Ectodermal cell (in vitro differentiated cells): Measurements from ENCODE around the gene LHX2.

ENCODE experiments used
- H3K27ac ChIP-seq: 2 replicates; pipeline ENCODE4 v1.7.0; 2013; ENCODE audit warnings: mild to moderate bottlenecking, low read depth, low read length; ENCODE audit not compliant: insufficient read depth, poor library complexity, severe bottlenecking
- H3K27me3 ChIP-seq: 2 replicates; pipeline ENCODE4 v1.7.0; 2013; ENCODE audit warnings: mild to moderate bottlenecking, low read length; ENCODE audit not compliant: insufficient read depth, control insufficient read depth, poor library complexity, severe bottlenecking
- H3K36me3 ChIP-seq: one replicate; pipeline ENCODE4 v1.7.0; 2013; ENCODE audit warnings: low read length; ENCODE audit not compliant: control insufficient read depth, insufficient read depth
- H3K4me1 ChIP-seq: one replicate; pipeline ENCODE4 v1.7.0; 2013; ENCODE audit warnings: low read length; ENCODE audit not compliant: control insufficient read depth, insufficient read depth
- H3K4me3 ChIP-seq: 2 replicates; pipeline ENCODE4 v1.7.0; 2013; ENCODE audit warnings: low read depth, low read length, control low read depth; ENCODE audit not compliant: insufficient read depth
- H3K9me3 ChIP-seq: 2 replicates; pipeline ENCODE4 v1.7.0; 2013; ENCODE audit warnings: mild to moderate bottlenecking, low read length, moderate library complexity; ENCODE audit not compliant: control insufficient read depth
- WGBS, 2 experiments: methylation state at CpG; one replicate each; pipeline ENCODE4 v1.1.7; 2013; ENCODE audit warnings: missing lambda C conversion rate in 2 of 2; 5-methylcytosine and 5-hydroxymethylcytosine counted together

The LHX2 gene

DNA sequence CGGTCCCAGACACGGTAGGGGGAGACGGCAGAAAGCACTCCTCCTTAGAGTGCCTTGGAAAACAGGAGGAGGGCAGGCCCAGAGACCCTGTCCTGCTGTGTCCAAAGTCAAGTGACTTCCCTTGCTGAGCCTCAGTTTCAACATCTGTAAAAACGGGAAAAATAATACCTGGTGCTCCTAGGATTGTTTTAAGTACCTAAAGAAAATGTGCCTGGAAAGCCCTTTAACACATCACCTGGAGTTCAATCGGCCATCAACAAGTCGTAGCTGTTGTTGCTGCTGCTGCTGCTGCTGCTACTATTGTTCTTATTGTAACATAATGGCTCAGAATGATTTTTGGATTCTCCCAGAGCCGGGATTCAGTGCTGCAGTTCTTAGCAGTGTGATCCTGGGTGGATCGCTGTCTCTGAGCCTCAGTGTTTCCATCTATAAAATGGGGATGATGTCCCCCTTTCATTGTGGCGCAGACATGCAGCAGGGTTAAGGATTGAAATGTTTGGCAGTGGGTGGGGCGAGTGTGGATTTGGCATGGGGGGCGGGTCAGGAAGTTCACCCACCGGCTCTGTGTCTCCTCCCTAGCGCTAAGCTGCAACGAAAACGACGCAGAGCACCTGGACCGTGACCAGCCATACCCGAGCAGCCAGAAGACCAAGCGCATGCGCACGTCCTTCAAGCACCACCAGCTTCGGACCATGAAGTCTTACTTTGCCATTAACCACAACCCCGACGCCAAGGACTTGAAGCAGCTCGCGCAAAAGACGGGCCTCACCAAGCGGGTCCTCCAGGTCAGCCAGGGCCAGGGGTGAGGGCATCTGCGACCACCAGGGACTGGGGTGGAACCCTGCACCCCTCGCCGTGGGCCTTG lies 9.2 kb downstream of the LHX2 start:
- WGBS, 2 experiments, result 9% methylated on average over 31 of the region's 31 CpGs
- H3K27ac ChIP-seq, result no peak overlapping the region

DNA sequence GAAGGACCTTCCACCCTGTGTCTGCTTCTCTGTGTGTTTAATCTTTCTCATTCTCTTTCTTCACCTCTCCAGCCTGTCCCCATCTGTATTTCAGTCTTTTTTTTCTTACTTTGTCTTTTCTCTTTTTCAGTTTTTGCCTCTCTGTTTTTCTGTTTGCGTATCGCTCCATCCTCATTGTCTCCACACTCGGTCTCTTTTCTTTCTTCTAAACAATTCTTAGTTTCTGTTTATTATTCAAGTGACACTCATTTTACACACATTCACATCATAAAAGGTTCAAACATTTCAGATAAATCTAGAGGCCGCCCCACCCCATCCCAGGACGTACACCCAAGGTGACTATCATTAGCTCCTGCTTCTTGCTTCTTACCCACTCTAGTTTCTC lies 9.8 kb downstream of the LHX2 start:
- Histone ChIP-seq H3K4me1 (peaks cover 12% of the 10 kb centered on the region), H3K27ac (no peak overlapping the region), H3K4me3 (no peak overlapping the region), H3K27me3 (peaks cover 94% of the 10 kb centered on the region), H3K36me3 (no peaks in the 10 kb centered on the region), H3K9me3 (no peaks in the 10 kb centered on the region)
- 22 to 25% methylated on average over 5 of the region's 5 CpGs for WGBS, 2 experiments

More for the DNA sequence above, 9.2 kb downstream of the LHX2 start:
- no peak overlapping the region for H3K4me3 ChIP-seq
- H3K4me1 ChIP-seq, result peaks cover 12% of the 10 kb centered on the region
- H3K36me3 ChIP-seq, result no peaks in the 10 kb centered on the region
- H3K27me3 ChIP-seq, result peaks cover 100% of the 10 kb centered on the region
- H3K9me3 ChIP-seq, result no peaks in the 10 kb centered on the region

GRCh38 chr9:124022201-124023121 lies 10.9 kb downstream of the LHX2 start:
- Histone ChIP-seq H3K9me3 (no peaks in the 10 kb centered on the region), H3K4me3 (no peak overlapping the region), H3K27ac (no peak overlapping the region), H3K36me3 (no peaks in the 10 kb centered on the region), H3K4me1 (peaks cover 12% of the 10 kb centered on the region), H3K27me3 (peaks cover 93% of the 10 kb centered on the region)
- 6 to 7% methylated on average over 38 of the region's 38 CpGs for WGBS, 2 experiments

DNA sequence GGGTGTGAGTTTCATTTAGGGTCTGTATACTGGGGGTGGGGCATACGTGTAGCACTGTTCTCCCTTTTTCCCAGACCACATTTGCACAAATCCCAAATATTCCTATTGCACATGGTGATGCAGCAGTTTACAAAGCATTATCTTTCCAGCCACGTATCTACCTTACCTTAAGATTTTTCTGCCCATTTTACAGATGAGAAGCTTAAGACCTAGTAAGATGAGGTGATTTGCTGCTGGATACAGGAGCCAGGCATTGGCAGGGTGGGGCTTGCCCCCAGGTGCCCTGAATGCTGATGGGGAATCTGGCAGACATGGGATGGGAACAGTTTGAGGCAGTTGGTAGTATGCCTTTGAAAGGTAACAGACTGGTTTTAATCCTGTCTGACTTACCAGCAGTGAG lies 12.5 kb downstream of the LHX2 start:
- no peaks in the 10 kb centered on the region for H3K4me1 ChIP-seq
- no peaks in the 10 kb centered on the region for H3K36me3 ChIP-seq
- H3K4me3 ChIP-seq, result no peak overlapping the region
- H3K27ac ChIP-seq, result no peak overlapping the region
- WGBS, 2 experiments, result 77 to 82% methylated on average over 2 of the region's 2 CpGs
- H3K27me3 ChIP-seq, result peaks cover 84% of the 10 kb centered on the region
- no peaks in the 10 kb centered on the region for H3K9me3 ChIP-seq

DNA sequence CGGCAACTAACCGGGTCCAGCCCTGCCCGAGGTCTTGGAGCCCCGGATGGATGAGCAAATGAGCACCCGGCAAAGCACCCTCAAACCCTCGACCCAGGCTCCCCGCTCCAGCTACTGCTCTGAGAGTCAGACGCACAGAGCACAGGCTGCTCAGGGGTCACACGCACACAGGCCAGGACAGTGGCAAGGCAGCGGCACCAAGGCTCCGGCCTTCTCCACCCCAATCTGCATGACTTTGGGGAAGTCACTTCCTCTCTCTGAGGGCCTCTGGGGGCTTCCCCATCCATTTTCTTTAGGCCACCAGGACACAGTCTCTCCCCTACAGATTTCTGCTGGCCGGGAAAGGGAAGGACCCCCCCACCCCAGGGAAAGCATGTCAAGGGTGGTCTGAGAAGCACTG lies 18.0 kb downstream of the LHX2 start:
- no peaks in the 10 kb centered on the region for H3K9me3 ChIP-seq
- H3K27ac ChIP-seq, result no peak overlapping the region
- peaks cover 82% of the 10 kb centered on the region for H3K27me3 ChIP-seq
- no peaks in the 10 kb centered on the region for H3K36me3 ChIP-seq
- no peaks in the 10 kb centered on the region for H3K4me1 ChIP-seq
- WGBS, 2 experiments, result 72 to 78% methylated on average over 12 of the region's 12 CpGs
- H3K4me3 ChIP-seq, result no peak overlapping the region

- WGBS, 2 experiments, result 91 to 92% methylated on average over 16 of the region's 16 CpGs
- no peaks in the 10 kb centered on the region for H3K4me1 ChIP-seq
- H3K4me3 ChIP-seq, result no peak overlapping the region
- no peak overlapping the region for H3K27ac ChIP-seq
- H3K36me3 ChIP-seq, result no peaks in the 10 kb centered on the region
- H3K9me3 ChIP-seq, result no peaks in the 10 kb centered on the region
- H3K27me3 ChIP-seq, result peaks cover 80% of the 10 kb centered on the region
Measured at GRCh38 chr9:124030969-124031451, 19.4 kb downstream of the LHX2 start.

GRCh38 chr9:124032247-124032646 lies 20.7 kb downstream of the LHX2 start:
- no peaks in the 10 kb centered on the region for H3K9me3 ChIP-seq
- WGBS, 2 experiments, result 21 to 22% methylated on average over 24 of the region's 24 CpGs
- H3K27ac ChIP-seq, result no peak overlapping the region
- no peak overlapping the region for H3K4me3 ChIP-seq
- H3K36me3 ChIP-seq, result no peaks in the 10 kb centered on the region
- peaks cover 74% of the 10 kb centered on the region for H3K27me3 ChIP-seq
- H3K4me1 ChIP-seq, result no peaks in the 10 kb centered on the region

GRCh38 chr9:124033348-124033747 lies 21.8 kb downstream of the LHX2 start:
- Histone ChIP-seq H3K4me3 (no peak overlapping the region), H3K4me1 (no peaks in the 10 kb centered on the region), H3K9me3 (no peaks in the 10 kb centered on the region), H3K27me3 (peaks cover 77% of the 10 kb centered on the region), H3K27ac (no peak overlapping the region), H3K36me3 (no peaks in the 10 kb centered on the region)
- 77 to 83% methylated on average over 5 of the region's 5 CpGs for WGBS, 2 experiments

- H3K36me3 ChIP-seq, result no peaks in the 10 kb centered on the region
- WGBS, 2 experiments, result 92 to 93% methylated on average over 3 of the region's 3 CpGs
- H3K27me3 ChIP-seq, result peaks cover 75% of the 10 kb centered on the region
- H3K27ac ChIP-seq, result no peak overlapping the region
- no peaks in the 10 kb centered on the region for H3K4me1 ChIP-seq
- H3K9me3 ChIP-seq, result no peaks in the 10 kb centered on the region
- no peak overlapping the region for H3K4me3 ChIP-seq
Measured at GRCh38 chr9:124033967-124034366, 22.4 kb downstream of the LHX2 start.
